Motor neuron (in vitro differentiated cells): ENCODE measurements around the gene TBX18. TPM values are rescaled to one million over a fixed set of nuclear protein-coding genes. Genes with fewer than 3 reads are reported as not detected.

ENCODE experiments used
- ATAC-seq, 8 experiments: fragments of 200-7000 bp; cut with Tn5 transposase; replicated peaks in 6 of 8; 2 replicates each; pipeline ENCODE4 v1.8.0; 2021; ENCODE audit warnings: mild to moderate bottlenecking in 8 of 8, moderate library complexity in 8 of 8
- H3K27ac ChIP-seq, 2 donors: fragments of 250-450 bp; sonication (Bioruptor Pico); 2 replicates each; pipeline ENCODE4 v1.9.0; 2021; ENCODE audit warnings: antibody characterized with exemption in 2 of 2, mild to moderate bottlenecking in 2 of 2, moderate library complexity in 1 of 2
- H3K4me1 ChIP-seq, 2 donors: fragments of 250-450 bp; sonication (Bioruptor Pico); replicated peaks in 1 of 2; 2 replicates each; pipeline ENCODE4 v1.6.1; 2021; ENCODE audit warnings: antibody characterized with exemption in 2 of 2, mild to moderate bottlenecking in 2 of 2, moderate library complexity in 1 of 2
- H3K4me3 ChIP-seq, 5 donors: fragments of 250-450 bp; sonication (Bioruptor Pico); 2 replicates each; pipeline ENCODE4 v1.9.0; 2021; ENCODE audit warnings: antibody characterized with exemption in 5 of 5, mild to moderate bottlenecking in 5 of 5, moderate library complexity in 4 of 5
- WGBS, 10 experiments: fragments of 450-650 bp; shearing (Covaris generic); methylation state at CpG; one replicate each; pipeline ENCODE4 v1.0.0; 2022; 5-methylcytosine and 5-hydroxymethylcytosine counted together
- in situ Hi-C, 9 experiments: fragments of 400-800 bp; cut with MboI; loops; one replicate each; pipeline ENCODE4 v1.15.0; 2021; ENCODE audit warnings: low sequenced_read_pairs in 9 of 9, low pct_unique_long_range_greater_than_20kb in 2 of 9; ENCODE audit not compliant: unreplicated experiment in 9 of 9
- total RNA-seq, 8 experiments: library from RNA; unstranded; fragments of 300-600 nt; gene quantifications; 2 replicates each; pipeline versions ENCODE4 v1.2.3 to v1.2.4, GENCODE V29; 2022

The TBX18 gene
- total RNA-seq, 8 experiments from 2014 or later, result 0.09 to 34.0 (median 14.1) TPM; not detected in 1

DNA sequence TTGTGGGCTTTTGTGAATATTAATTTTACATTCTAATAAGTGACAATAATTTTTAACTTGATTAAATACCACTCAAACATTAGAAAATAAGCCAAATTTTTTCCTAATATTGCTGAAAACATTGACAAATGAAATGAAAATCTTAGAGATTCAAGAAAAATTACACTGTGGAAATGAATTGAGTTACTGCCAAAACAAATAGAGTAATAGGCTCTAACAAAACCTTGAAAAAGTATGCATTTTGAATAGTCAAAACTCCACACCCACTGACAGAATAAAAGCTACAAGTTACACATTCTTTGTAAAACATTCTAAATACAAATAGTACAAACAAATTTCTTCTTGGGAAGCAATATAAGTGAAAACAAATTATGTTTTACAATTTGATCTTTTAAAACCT, 5.9 kb downstream of the TBX18 start:
- no peak overlapping the region for H3K27ac ChIP-seq
- in situ Hi-C loops, result loop anchor here in 1 of 9 experiments (25.0 kb wide), 2 partner anchors 354 to 554 kb away; no protein-coding TSS in a partner anchor
- no peaks in the 10 kb centered on the region for H3K4me1 ChIP-seq
- no peak for ATAC-seq
- H3K4me3 ChIP-seq, result no peak overlapping the region

DNA sequence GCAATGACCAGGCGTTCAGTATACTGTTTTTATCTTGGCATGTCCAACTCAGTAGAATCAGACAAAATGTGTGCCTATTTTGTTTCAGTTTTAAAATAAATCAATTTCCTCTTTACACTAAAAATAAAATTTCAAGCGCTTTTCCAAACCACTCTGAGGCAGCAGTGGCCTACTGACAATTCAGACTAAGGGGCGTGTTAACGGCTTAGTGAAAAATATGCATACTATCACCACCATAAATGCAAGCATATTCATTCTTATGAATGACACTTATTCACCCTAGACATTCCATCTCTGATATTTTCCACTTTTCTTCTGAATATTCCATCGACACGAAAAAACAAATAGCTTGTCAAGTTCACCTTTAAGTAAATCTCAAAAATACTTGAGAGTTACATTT, 7.5 kb downstream of the TBX18 start:
- peak in 3 of 8 experiments; percentile 55 to 87 (median 59) for ATAC-seq
- 0 to 100% (median 78%) methylated on average over 1 to 6 of the region's 6 CpGs for WGBS, 10 experiments
- H3K4me3 ChIP-seq, result no peak overlapping the region
- in situ Hi-C loops, result loop anchor here in 1 of 9 experiments (25.0 kb wide), 2 partner anchors 355 to 555 kb away; no protein-coding TSS in a partner anchor
- no peaks in the 10 kb centered on the region for H3K4me1 ChIP-seq
- no peak overlapping the region for H3K27ac ChIP-seq

DNA sequence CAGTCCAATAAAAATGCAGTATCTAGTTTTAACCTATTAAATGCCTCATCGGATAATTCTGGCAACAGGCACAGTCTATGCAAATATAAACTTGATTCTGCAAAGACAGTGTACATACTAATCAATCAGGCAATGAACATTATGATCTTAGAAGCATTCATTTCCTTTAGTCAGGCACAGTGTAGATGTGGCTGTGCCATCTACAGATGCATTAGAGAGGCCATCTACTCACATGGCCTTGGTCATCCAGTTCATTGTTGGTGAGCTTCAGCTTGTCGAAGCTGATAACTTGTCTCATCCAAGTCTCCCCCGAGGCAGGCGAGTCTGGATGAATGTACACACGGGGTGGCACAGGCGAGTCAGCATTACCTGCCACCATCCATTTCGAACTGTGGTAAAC, 7.9 kb downstream of the TBX18 start:
- peak in 3 of 8 experiments; percentile 33 to 70 (median 57) for ATAC-seq
- WGBS, 10 experiments, result 4 to 84% (median 71%) methylated on average over 1 to 7 of the region's 7 CpGs; no CpG with 5 or more reads in 3 of the 10 experiments
- no peak overlapping the region for H3K4me3 ChIP-seq
- in situ Hi-C loops, result loop anchor here in 1 of 9 experiments (25.0 kb wide), 2 partner anchors 356 to 556 kb away; no protein-coding TSS in a partner anchor
- no peak overlapping the region for H3K27ac ChIP-seq
- no peaks in the 10 kb centered on the region for H3K4me1 ChIP-seq

DNA sequence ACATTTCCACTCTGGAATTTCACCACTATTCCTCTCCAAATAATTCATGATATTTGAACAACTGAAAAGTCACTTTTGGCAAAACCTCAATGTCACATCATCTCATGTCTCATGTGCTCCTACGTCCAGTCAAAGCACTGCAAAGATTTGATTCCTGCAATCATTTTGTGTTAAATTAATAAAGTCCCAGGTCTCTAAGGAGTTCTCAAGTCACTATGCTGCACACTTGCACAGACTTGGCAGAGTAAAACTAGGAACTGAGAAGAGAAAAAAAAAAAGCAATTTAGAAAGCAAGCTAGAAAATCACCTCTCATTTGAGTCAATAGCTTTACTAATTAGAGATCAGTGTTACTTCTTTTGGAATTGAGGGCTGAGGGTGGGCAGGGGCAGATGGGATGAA, 11.2 kb downstream of the TBX18 start:
- Histone ChIP-seq H3K4me3 (no peak overlapping the region), H3K27ac (no peak overlapping the region), H3K4me1 (no peaks in the 10 kb centered on the region)
- WGBS, 10 experiments, result 60 to 86% (median 71%) methylated on average over 1 of the region's 1 CpG; no CpG with 5 or more reads in 5 of the 10 experiments
- ATAC-seq, result no peak
- in situ Hi-C loops, result loop anchor here in 1 of 9 experiments (25.0 kb wide), 2 partner anchors 359 to 559 kb away; no protein-coding TSS in a partner anchor

DNA sequence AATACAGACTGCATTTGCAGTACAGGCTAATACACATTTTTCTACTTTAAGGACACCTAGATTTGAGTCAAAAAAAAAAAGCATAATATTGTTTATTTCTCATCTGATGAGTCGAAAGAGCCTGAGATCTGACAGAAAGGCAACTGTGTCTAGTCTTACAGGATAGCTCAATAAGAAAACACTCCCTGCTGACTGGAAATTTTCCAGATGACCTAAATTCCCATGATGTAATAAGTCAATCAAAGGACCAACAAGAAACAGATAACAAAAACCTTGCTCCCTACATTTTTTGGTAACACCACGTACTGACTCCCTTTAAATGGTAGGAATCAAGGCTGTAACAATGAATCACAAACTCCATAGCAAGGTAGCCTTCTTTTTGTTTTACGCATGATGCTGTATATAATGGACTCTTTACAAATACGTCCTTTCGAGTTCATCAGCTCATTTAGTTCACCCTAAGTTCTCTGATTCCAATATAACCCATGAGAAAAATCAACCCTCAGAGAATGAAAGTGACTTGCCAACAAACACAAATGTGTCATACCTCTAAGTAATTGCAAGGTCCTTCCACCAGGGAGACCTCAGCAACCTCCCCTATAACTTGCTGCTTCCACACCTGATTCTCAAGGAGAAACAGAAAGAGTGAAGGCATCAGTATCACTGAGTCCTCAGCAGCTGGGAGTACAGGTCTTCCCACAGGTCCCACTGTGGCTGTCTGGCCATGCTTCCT, 12.1 kb downstream of the TBX18 start:
- no peak overlapping the region for H3K27ac ChIP-seq
- 17 to 100% (median 68%) methylated on average over 1 to 5 of the region's 5 CpGs for WGBS, 10 experiments
- no peaks in the 10 kb centered on the region for H3K4me1 ChIP-seq
- no peak overlapping the region for H3K4me3 ChIP-seq
- in situ Hi-C loops, result loop anchor here in 1 of 9 experiments (25.0 kb wide), 2 partner anchors 360 to 560 kb away; no protein-coding TSS in a partner anchor
- ATAC-seq, result no peak

DNA sequence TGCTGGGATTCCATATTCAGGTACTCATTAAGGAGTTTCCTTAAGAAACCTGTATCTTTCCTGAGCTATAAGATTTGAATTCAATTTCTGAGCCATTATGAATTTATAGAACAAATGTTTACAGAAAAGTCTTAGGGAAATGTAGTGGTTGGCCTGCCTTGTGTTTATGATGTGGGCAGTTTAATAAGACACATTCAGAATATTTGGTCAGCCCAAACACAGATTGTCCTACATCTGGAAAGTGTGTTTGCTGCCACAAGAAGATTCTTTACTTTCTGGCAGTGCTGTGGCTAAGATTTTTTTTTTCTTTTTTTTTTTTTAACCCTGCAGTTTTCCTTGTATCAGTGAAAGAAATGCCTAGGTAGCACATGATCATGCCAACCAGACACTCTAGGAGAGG, 15.2 kb downstream of the TBX18 start:
- no peaks in the 10 kb centered on the region for H3K4me1 ChIP-seq
- peak in 1 of 8 experiments; percentile 21 for ATAC-seq

DNA sequence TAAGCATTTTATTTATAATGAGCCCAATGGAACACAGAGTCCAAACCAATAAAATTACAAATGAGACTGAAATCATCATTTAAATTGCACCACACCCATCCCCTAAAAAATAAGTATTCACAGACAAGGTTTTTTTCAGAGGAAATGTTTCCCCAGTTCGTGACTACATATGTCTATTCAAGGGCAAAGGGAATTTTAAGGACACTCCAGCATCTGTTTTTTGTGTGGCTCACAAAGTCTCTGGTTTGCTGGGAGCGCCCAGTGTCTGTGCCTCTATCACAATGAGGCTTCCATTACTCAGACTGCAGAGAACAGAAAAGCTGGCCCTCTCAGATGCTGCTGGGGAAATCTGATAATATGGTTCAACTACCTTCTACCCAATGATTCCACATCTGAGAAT, 16.0 kb downstream of the TBX18 start:
- peak in 3 of 8 experiments; percentile 70 to 92 (median 82) for ATAC-seq
- no peak overlapping the region for H3K4me3 ChIP-seq
- H3K27ac ChIP-seq, result no peak overlapping the region
- no peaks in the 10 kb centered on the region for H3K4me1 ChIP-seq
- in situ Hi-C loops, result no loop called here
- 0 to 60% (median 13%) methylated on average over 1 to 2 of the region's 2 CpGs; no CpG with 5 or more reads in 1 of the 10 experiments for WGBS, 10 experiments

More for the DNA sequence above, 15.2 kb downstream of the TBX18 start:
- in situ Hi-C loops, result no loop called here
- Histone ChIP-seq H3K4me3 (no peak overlapping the region), H3K27ac (no peak overlapping the region)

DNA sequence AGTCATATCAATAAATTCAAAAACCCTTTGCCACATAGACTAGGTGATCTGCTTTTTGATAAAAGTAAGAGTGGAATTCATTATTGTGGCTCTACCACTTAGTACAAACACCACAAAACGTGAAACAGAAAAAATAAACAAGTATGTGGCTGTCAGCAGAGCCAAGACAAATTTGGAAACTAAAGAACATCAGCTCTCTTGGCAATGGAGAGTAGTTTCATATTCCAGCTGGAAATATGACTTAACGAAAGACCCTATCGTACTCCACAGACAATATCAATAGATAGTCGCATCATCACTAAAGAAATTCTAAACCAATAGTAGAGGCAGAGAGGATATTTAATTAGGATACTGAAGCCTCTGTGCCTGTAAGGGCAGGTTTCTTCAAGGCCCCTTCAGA, 20.8 kb downstream of the TBX18 start:
- ATAC-seq, result no peak
- WGBS, 10 experiments, result 43 to 100% (median 85%) methylated on average over 1 to 4 of the region's 4 CpGs; no CpG with 5 or more reads in 1 of the 10 experiments
- Histone ChIP-seq H3K4me1 (no peaks in the 10 kb centered on the region), H3K27ac (no peak overlapping the region), H3K4me3 (no peak overlapping the region)
- in situ Hi-C loops, result no loop called here

DNA sequence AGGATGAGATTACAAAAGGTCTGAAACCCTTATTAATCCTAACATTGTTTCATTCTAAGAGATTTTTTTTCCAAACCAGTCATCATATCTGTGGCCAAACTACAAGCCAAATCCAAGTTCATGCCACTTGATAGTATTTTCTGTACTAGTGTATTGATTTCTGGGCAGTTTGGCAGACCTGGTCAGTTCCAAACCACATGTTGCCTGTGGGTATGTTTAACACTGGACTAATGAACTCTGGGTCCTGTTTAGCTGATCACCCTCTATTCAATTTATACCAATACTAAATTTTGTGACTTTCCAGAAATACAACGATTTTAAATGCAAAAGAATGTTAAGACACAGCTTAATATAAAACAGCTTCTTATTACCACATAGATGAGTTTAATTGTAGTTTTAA, 24.0 kb downstream of the TBX18 start:
- ATAC-seq, result no peak
- H3K4me3 ChIP-seq, result no peak overlapping the region
- no peaks in the 10 kb centered on the region for H3K4me1 ChIP-seq
- H3K27ac ChIP-seq, result no peak overlapping the region
- WGBS, 10 experiments, result 0 to 50% (median 20%) methylated on average over 1 of the region's 1 CpG; no CpG with 5 or more reads in 1 of the 10 experiments
- in situ Hi-C loops, result no loop called here

DNA sequence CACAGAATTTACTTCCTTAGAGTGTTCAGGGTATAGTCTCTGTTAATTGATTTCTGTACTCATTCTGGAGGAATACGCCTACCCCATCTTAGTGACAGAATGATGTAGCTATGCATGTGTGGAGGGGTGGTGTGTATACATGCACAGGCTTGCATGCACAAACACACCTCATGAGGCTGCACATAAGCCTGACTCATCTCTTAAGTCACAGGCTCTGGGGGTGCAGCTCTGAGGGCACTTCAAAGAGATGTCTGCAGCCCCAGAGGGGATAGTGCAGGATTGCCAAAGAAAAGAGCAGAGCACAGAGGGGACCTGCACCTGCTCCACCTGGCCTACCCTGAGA, 24.6 kb downstream of the TBX18 start:
- Histone ChIP-seq H3K27ac (no peak overlapping the region), H3K4me1 (no peaks in the 10 kb centered on the region), H3K4me3 (no peak overlapping the region)
- in situ Hi-C loops, result no loop called here
- peak in 4 of 8 experiments; percentile 36 to 94 (median 66) for ATAC-seq
- WGBS, 10 experiments, result 83 to 100% (median 92%) methylated on average over 1 of the region's 1 CpG; no CpG with 5 or more reads in 6 of the 10 experiments

DNA sequence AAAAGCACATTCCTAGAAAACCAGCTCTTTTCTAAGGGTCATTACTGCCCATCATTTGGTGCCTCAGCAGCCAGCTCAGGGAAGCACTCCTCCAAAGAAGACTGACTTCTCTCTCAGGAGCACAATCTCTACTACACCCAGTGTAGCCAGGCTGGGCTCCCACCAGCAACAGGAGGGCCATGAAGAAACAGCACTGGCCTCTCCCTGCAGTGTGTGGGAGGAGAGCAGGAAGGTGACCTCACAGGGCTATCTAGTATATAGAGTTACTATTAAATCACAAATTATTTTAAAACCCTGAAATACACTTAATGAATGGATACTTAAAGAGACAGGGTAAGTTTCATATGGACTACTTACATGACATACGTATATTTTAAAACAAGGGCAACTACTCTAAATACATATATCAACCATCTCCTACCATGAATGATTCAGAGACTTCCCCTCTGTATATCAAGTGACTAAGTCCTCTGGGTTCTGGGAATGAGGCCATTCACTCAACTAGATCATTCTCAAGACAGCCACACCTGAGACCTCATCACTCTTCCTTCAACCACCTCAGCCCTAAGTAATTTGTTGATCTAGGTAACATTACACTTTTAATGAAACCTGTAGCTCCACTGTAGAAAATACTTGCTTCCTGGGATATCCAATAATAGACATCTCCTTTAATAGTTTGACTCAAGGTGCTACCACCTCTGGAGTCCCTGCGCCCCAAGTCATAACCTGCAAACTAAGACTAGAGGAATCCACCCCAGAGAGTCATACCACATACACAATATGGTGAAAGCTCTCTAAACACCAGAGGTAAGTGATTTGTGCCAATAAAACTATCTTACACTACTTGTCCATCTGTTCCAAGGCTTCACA, 25.2 kb downstream of the TBX18 start:
- in situ Hi-C loops, result no loop called here
- ATAC-seq, result peak in 2 of 8 experiments; percentile 58 to 59
- H3K4me3 ChIP-seq, result no peak overlapping the region
- no peak overlapping the region for H3K27ac ChIP-seq
- 0 to 100% (median 94%) methylated on average over 1 to 2 of the region's 2 CpGs; no CpG with 5 or more reads in 2 of the 10 experiments for WGBS, 10 experiments
- no peaks in the 10 kb centered on the region for H3K4me1 ChIP-seq

DNA sequence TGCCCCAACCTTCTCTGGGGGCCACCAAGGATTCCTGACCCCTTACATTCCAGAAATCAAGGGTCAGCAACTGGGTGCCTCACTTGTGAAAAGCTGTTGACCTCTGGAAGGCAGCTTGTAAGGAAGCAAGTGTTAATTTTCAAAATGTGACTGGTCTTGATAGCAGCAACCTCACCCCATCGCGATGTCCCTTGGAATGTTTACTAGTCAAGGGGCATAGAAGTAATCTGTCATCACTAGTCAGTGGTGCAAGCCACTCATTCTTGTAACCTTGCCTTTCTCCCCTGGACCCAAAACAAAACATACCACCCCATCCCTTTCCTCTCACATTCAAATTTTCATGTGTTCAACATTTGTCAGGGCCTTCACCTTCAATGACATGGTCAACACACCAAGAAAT, 30.5 kb downstream of the TBX18 start:
- 89 to 100% (median 100%) methylated on average over 1 to 2 of the region's 2 CpGs; no CpG with 5 or more reads in 6 of the 10 experiments for WGBS, 10 experiments
- in situ Hi-C loops, result no loop called here
- no peak overlapping the region for H3K4me3 ChIP-seq

DNA sequence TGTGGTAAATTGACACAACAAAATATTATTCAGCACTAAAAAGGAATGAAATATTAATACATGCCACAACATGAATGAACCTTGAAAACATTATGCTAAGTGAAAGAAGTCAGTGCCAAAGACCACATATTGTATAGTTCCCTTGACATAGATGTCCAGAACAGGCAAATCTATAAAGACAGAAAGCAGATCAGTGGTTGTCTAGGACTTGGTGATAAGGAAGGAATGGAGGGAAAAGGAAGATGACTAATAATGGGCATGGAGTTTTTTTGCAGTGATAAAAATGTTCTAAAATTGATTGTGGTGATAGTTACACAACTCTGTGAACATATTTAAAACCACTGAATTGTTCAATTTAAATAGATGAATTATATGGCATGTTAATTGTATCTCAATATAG, 32.5 kb downstream of the TBX18 start:
- ATAC-seq, result no peak
- Histone ChIP-seq H3K4me1 (no peaks in the 10 kb centered on the region), H3K27ac (no peak overlapping the region), H3K4me3 (no peak overlapping the region)
- in situ Hi-C loops, result no loop called here

More for the DNA sequence above, 30.5 kb downstream of the TBX18 start:
- Histone ChIP-seq H3K4me1 (no peaks in the 10 kb centered on the region), H3K27ac (no peak overlapping the region)
- ATAC-seq, result no peak
